Natural killer cell (primary cell): Measurements from ENCODE around the gene ERVFRD-1. TPM values are rescaled to one million over a fixed set of nuclear protein-coding genes. Genes with fewer than 3 reads are reported as not detected.

Experiments
- ATAC-seq, 3 donors: fragments of 150-1000 bp in 2 of 3; fragments of 200-7000 bp in 1 of 3; cut with Tn5 transposase; 1 replicate in 1 of 3; 2 replicates in 2 of 3; pipeline ENCODE4 v1.10.0; 2021; ENCODE audit warnings: mild to moderate bottlenecking in 2 of 3, moderate library complexity in 2 of 3
- DNase-seq, 2 donors: peaks; one replicate each; pipeline versions ENCODE4 v3.0.0 to v3.0.0-alpha.2; 2013 to 2021; ENCODE audit warnings: mixed read lengths in 1 of 2
- H3K27ac ChIP-seq: one replicate; pipeline ENCODE4 v1.5.1; 2013; ENCODE audit warnings: mild to moderate bottlenecking, low read length
- H3K27me3 ChIP-seq: one replicate; pipeline ENCODE4 v1.6.1; 2013; ENCODE audit warnings: low read length; ENCODE audit not compliant: control insufficient read depth, insufficient read depth
- H3K36me3 ChIP-seq: one replicate; pipeline ENCODE4 v1.6.1; 2013; ENCODE audit warnings: low read length; ENCODE audit not compliant: control insufficient read depth, insufficient read depth
- H3K4me1 ChIP-seq: one replicate; pipeline ENCODE4 v1.6.1; 2013; ENCODE audit warnings: low read length; ENCODE audit not compliant: control insufficient read depth, insufficient read depth
- H3K4me3 ChIP-seq: one replicate; pipeline ENCODE4 v1.5.1; 2013; ENCODE audit warnings: low read length
- H3K9me3 ChIP-seq: one replicate; pipeline ENCODE4 v1.6.1; 2013; ENCODE audit warnings: low read length; ENCODE audit not compliant: control insufficient read depth, insufficient read depth
- H3K27ac Mint-ChIP-seq, 2 donors: one replicate each; pipeline ENCODE4 v1.8.0; 2022; ENCODE audit warnings: mild to moderate bottlenecking in 2 of 2, mixed read lengths in 2 of 2, moderate library complexity in 1 of 2
- H3K27me3 Mint-ChIP-seq, 2 donors: one replicate each; pipeline ENCODE4 v1.8.0; 2022; ENCODE audit warnings: low read depth in 2 of 2, mixed read lengths in 2 of 2
- H3K36me3 Mint-ChIP-seq: one replicate; pipeline ENCODE4 v1.8.0; 2022; ENCODE audit warnings: mixed read lengths
- H3K4me1 Mint-ChIP-seq, 2 donors: one replicate each; pipeline ENCODE4 v1.8.0; 2022; ENCODE audit warnings: mixed read lengths in 2 of 2
- H3K4me3 Mint-ChIP-seq: one replicate; pipeline ENCODE4 v1.8.0; 2022; ENCODE audit warnings: mild to moderate bottlenecking, moderate library complexity, mixed read lengths
- H3K9me3 Mint-ChIP-seq, 2 donors: one replicate each; pipeline ENCODE4 v1.8.0; 2022; ENCODE audit warnings: mixed read lengths in 2 of 2
- WGBS: methylation state at CpG from one replicate; pipeline ENCODE4 v1.1.7; 2013; ENCODE audit warnings: missing lambda C conversion rate; ENCODE audit not compliant: insufficient coverage; 5-methylcytosine and 5-hydroxymethylcytosine counted together
- intact Hi-C: fragments of 100-400 bp; cut with micrococcal nuclease; formaldehyde crosslinking; loops from one replicate; pipeline ENCODE4 v1.14.2; 2022
- total RNA-seq, 4 donors: library from RNA; stranded (reverse); fragments of 120-200 nt in 1 of 4; gene quantifications; one replicate each; pipeline versions ENCODE4 v1.2.3 to v1.2.4, GENCODE V29; 2013 to 2022
- TF ChIP-seq, protein P1 (sequence below): fragments of 200-600 bp; IDR thresholded peaks from one replicate; pipeline ENCODE4 v1.8.0; 2022; ENCODE audit warnings: antibody characterized with exemption

ERVFRD-1 gene
- total RNA-seq, 3 donors from 2014 or later (not counting 1 experiment from before 2014, with no cell fraction given): not detected

DNA sequence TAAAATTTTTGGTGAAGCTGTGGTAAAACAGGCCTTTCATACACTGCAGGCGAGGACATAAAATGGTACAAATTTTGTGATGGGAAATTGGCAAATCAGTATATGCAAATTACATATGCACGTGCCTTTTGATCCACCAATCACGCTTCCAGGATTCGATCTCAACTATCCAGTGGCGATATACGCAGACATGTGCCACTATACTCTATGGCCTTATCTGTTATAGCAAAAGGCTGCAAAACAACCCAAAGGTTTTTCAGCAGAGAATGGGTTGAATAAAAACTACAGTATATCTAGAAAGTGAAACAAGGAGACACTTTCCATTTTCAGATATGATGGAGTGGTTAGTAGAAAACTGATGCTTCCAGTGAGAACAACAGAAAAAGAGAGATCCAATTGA lies 41.9 kb upstream of the ERVFRD-1 start:
- Histone ChIP-seq H3K4me1 (no peaks in the 10 kb centered on the region), H3K4me3 (no peak overlapping the region), H3K9me3 (no peaks in the 10 kb centered on the region), H3K27me3 (peaks cover 3% of the 10 kb centered on the region), H3K27ac (no peak overlapping the region), H3K36me3 (no peaks in the 10 kb centered on the region)
- H3K27me3 Mint-ChIP-seq: peaks cover 11 to 31% of the 10 kb centered on the region in 2 donors
- H3K4me3 Mint-ChIP-seq: peak overlapping the region; percentile 70
- H3K9me3 Mint-ChIP-seq: no peaks in the 10 kb centered on the region
- peaks cover 7 to 8% of the 10 kb centered on the region in 2 donors for H3K4me1 Mint-ChIP-seq
- DNase-seq (no peak), ATAC-seq (no peak)
- 94% methylated on average over 6 of the region's 6 CpGs for WGBS
- intact Hi-C loops: no loop called here
- peak overlapping the region in 1 of 2 donors; percentile 35 for H3K27ac Mint-ChIP-seq
- TF ChIP-seq, protein P1, sequence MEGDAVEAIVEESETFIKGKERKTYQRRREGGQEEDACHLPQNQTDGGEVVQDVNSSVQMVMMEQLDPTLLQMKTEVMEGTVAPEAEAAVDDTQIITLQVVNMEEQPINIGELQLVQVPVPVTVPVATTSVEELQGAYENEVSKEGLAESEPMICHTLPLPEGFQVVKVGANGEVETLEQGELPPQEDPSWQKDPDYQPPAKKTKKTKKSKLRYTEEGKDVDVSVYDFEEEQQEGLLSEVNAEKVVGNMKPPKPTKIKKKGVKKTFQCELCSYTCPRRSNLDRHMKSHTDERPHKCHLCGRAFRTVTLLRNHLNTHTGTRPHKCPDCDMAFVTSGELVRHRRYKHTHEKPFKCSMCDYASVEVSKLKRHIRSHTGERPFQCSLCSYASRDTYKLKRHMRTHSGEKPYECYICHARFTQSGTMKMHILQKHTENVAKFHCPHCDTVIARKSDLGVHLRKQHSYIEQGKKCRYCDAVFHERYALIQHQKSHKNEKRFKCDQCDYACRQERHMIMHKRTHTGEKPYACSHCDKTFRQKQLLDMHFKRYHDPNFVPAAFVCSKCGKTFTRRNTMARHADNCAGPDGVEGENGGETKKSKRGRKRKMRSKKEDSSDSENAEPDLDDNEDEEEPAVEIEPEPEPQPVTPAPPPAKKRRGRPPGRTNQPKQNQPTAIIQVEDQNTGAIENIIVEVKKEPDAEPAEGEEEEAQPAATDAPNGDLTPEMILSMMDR: no peak
- H3K36me3 Mint-ChIP-seq: no peaks in the 10 kb centered on the region

DNA sequence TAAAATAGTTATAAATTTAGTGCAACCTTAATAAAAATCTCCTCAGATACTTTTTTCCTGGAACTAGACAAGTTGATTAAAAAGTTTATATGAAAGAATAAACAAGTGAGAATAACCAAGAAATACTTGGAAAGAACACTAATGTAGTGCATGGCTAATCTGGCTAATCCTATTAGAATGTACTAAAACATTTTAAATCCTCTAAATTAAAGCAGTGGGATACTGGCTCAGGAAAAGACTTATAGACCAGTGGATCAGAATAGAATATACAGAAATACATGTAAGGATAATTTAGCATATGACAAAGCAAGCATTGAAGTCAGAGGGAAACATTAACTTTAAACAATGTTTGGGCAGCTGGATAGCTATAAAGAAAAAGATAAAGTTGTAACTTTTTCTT lies 41.1 kb upstream of the ERVFRD-1 start:
- Mint-ChIP-seq H3K4me1 (peaks cover 7 to 8% of the 10 kb centered on the region in 2 donors), H3K36me3 (no peaks in the 10 kb centered on the region), H3K4me3 (no peak overlapping the region), H3K27me3 (peaks cover 11 to 31% of the 10 kb centered on the region in 2 donors), H3K9me3 (no peaks in the 10 kb centered on the region), H3K27ac (no peak overlapping the region)
- Histone ChIP-seq H3K36me3 (no peaks in the 10 kb centered on the region), H3K9me3 (no peaks in the 10 kb centered on the region), H3K4me3 (no peak overlapping the region), H3K4me1 (no peaks in the 10 kb centered on the region), H3K27me3 (peaks cover 2% of the 10 kb centered on the region), H3K27ac (no peak overlapping the region)
- ATAC-seq: no peak
- TF ChIP-seq, protein P1: no peak
- intact Hi-C loops: no loop called here
- DNase-seq: no peak

DNA sequence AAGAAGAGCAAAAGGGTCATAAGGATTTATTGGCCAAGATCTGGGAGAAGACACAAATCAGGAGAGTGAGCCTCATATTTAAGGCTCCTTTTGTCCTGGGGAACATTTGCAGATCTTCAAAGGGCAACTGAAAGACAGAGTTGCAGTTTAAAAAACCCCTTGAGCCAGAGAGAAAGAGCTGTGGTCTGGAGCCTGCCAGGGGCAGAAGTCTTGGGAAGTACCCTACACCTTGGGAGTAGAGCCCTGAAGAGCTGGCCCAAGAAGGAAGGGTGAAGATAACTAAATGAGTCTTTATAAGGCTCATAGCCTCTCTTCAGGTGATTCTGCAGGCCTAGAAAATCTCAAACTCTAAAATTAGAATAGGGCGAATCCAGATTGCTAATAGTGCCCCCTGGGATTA lies 40.0 kb upstream of the ERVFRD-1 start:
- no peak overlapping the region for H3K27ac ChIP-seq
- intact Hi-C loops: no loop called here
- H3K27me3 Mint-ChIP-seq: peaks cover 11 to 29% of the 10 kb centered on the region in 2 donors
- H3K9me3 Mint-ChIP-seq: no peaks in the 10 kb centered on the region
- no peak overlapping the region for H3K27ac Mint-ChIP-seq
- no peaks in the 10 kb centered on the region for H3K27me3 ChIP-seq
- peaks cover 7 to 8% of the 10 kb centered on the region in 2 donors for H3K4me1 Mint-ChIP-seq
- TF ChIP-seq, protein P1: no peak
- ATAC-seq (no peak), DNase-seq (no peak)
- H3K4me1 ChIP-seq: no peaks in the 10 kb centered on the region
- no peak overlapping the region for H3K4me3 ChIP-seq
- H3K36me3 Mint-ChIP-seq: no peaks in the 10 kb centered on the region
- 89% methylated on average over 1 of the region's 1 CpG for WGBS
- no peak overlapping the region for H3K4me3 Mint-ChIP-seq
- H3K36me3 ChIP-seq: no peaks in the 10 kb centered on the region
- no peaks in the 10 kb centered on the region for H3K9me3 ChIP-seq

DNA sequence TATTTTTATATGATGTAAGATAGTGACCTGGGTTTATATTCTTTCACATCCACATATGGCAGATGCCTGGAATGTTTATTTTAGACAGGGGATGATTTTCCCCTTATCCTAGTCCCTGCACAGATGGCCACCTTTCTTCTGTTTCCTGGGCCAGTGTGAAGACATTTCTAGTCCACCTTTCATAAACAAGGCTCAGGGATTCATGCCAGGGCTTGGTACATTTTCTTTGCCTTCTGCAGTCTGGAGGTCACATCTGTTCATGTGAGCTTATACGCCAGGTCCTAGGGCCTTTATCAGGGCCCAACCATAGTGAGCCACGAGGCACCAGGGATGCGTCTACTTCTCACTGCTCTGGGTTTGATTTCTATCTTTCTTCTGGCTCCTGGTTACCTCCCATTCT lies 38.0 kb upstream of the ERVFRD-1 start:
- H3K4me1 Mint-ChIP-seq: peaks cover 9% of the 10 kb centered on the region in 2 donors
- no peaks in the 10 kb centered on the region for H3K9me3 Mint-ChIP-seq
- Histone ChIP-seq H3K4me1 (peaks cover under 1% of the 10 kb centered on the region), H3K27me3 (no peaks in the 10 kb centered on the region), H3K4me3 (no peak overlapping the region), H3K27ac (no peak overlapping the region), H3K9me3 (no peaks in the 10 kb centered on the region), H3K36me3 (no peaks in the 10 kb centered on the region)
- no peak for ATAC-seq
- H3K27ac Mint-ChIP-seq: no peak overlapping the region
- H3K4me3 Mint-ChIP-seq: no peak overlapping the region
- no peaks in the 10 kb centered on the region for H3K36me3 Mint-ChIP-seq
- 96% methylated on average over 3 of the region's 3 CpGs for WGBS
- intact Hi-C loops: no loop called here
- H3K27me3 Mint-ChIP-seq: peaks cover 6 to 17% of the 10 kb centered on the region in 2 donors
- no peak for DNase-seq
- TF ChIP-seq, protein P1: no peak
